Measurements from ENCODE around the gene PPP2R5C.
"Not testable (repeated sequence)": the region's sequence is repeated elsewhere in the genome, so short reads cannot be mapped to it uniquely, and the experiment has no call there.

- not testable (repeated sequence) for TF ChIP-seq EP300 (IDR thresholded peaks at IDR 0.05; ENCODE audit: borderline replicate concordance in 1 of 2, low read depth in 2 of 2, low read length in 2 of 2); CTCF (IDR thresholded peaks at IDR 0.05; ENCODE audit: control extremely low read depth in 1 of 3, insufficient read depth in 1 of 3, low read depth in 1 of 3, low read length in 3 of 3); JUN (IDR thresholded peaks at IDR 0.05; ENCODE audit: low read depth, low read length); CHD2 (IDR thresholded peaks at IDR 0.05; ENCODE audit: low read length); SRF (IDR thresholded peaks at IDR 0.05; ENCODE audit: low read depth, low read length); USF2 (IDR thresholded peaks at IDR 0.05; ENCODE audit: low read length); FOSL1 (IDR thresholded peaks at IDR 0.05; ENCODE audit: insufficient read depth, low read depth, low read length); SP2 (IDR thresholded peaks at IDR 0.05; ENCODE audit: low read length); POLR2A (IDR thresholded peaks at IDR 0.05; ENCODE audit: control extremely low read depth in 1 of 2, low read depth in 2 of 2, low read length in 2 of 2)
Observed at GRCh38 chr14:101712341-101712740, 49.2 kb upstream of the PPP2R5C start.
